Omental fat pad (tissue), 4 donors: ENCODE measurements around the gene CAMK2D. TPM values are rescaled to one million over a fixed set of nuclear protein-coding genes. Genes with fewer than 3 reads are reported as not detected.

ENCODE experiments used
- ATAC-seq: fragments of 150-250 bp; one replicate; pipeline ENCODE4 v1.9.1; 2016; ENCODE audit warnings: mild to moderate bottlenecking, moderate library complexity; ENCODE audit not compliant: low FRiP score
- DNase-seq: peaks from one replicate; pipeline ENCODE4 v3.0.0-alpha.2; 2019; ENCODE audit warnings: low spot score
- total RNA-seq, 4 donors: library from RNA; depleted of rRNA; stranded (reverse); fragments of >200 nt; gene quantifications; one replicate each; pipeline ENCODE4 v1.1.0, GENCODE V29; 2016
- TF ChIP-seq, protein P1 (sequence below), 3 donors: fragments of 450-650 bp; IDR thresholded peaks; one replicate each; pipeline ENCODE4 v1.5.1; 2016 to 2017; ENCODE audit warnings: antibody characterized with exemption in 3 of 3, mild to moderate bottlenecking in 3 of 3, moderate library complexity in 2 of 3

CAMK2D gene
- total RNA-seq, 4 donors from 2014 or later: 78.7 to 86.1 (median 83.2) TPM

DNA sequence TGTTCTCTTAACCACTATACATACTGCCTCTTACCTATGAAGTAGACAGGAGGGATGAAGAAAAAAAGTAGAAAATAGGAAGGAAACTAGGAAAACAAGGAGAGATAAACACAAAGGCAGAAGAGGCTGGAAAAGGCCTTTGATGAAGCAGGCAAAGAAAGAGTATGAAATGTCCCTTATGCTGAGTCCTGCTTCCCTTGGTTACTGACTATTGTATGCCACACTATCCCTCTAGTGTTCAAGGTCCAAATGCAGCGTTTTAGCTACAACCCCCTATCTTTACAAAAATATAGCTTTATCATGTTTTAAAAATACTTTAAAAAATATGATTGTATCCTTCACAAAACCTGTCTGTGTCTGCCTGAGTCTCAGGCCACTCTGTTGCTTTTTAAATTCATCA lies 233.1 kb downstream of the CAMK2D start:
- TF ChIP-seq, protein P1, sequence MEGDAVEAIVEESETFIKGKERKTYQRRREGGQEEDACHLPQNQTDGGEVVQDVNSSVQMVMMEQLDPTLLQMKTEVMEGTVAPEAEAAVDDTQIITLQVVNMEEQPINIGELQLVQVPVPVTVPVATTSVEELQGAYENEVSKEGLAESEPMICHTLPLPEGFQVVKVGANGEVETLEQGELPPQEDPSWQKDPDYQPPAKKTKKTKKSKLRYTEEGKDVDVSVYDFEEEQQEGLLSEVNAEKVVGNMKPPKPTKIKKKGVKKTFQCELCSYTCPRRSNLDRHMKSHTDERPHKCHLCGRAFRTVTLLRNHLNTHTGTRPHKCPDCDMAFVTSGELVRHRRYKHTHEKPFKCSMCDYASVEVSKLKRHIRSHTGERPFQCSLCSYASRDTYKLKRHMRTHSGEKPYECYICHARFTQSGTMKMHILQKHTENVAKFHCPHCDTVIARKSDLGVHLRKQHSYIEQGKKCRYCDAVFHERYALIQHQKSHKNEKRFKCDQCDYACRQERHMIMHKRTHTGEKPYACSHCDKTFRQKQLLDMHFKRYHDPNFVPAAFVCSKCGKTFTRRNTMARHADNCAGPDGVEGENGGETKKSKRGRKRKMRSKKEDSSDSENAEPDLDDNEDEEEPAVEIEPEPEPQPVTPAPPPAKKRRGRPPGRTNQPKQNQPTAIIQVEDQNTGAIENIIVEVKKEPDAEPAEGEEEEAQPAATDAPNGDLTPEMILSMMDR (IDR thresholded peaks at IDR 0.05): no peak
- ATAC-seq: no peak
- DNase-seq: no peak

DNA sequence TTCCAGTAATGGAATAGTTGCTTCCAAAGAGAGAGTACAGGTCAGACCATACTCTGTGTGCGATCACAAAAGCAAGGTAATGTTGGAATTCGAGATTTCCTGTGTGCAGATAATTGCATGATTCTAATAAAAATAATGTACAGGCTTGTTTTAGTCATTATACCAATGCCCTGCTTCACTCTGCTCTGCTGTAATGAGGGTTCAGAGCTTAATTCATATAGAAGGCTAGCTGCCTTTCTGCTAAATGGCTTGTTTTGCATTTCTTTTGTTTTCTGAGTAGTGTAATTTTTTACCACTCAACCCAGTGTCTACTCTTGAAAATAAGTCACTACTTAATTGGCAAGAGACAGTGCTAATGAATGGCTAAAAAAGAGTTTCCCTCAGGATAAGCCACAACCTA lies 236.0 kb downstream of the CAMK2D start:
- ATAC-seq (no peak), DNase-seq (no peak)
- TF ChIP-seq, protein P1 (IDR thresholded peaks at IDR 0.05): no peak

DNA sequence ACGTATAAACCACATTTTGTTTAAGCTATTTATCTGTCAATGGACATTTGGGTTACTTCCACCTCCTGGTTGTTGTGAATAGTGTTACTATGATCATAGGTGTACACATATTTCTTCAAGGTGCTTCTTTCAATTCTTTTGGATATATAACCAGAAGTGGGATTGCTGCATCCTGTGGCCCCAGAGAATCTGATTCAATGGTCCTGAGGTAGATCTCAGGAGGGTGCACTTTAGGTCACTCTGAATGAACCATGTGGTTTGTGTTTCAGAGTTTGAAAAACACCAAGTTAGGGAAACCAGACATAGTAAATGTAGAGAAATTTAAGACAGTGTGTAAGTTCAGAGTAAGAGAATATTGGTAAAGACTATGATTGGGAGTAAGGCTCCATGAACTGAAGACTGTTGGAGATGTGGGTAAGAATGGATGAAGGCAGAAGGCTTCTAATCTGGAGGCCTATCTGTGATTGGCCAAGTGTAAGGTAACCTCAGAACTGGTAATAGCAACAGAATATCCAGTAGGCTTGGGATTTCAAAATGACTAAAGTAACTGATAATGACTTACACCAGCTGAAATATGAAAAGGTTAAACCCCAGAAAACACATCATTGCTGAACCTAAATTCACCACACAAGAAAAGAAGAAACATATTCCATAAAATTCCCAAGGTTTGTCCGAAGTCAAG lies 236.9 kb downstream of the CAMK2D start:
- no peak for ATAC-seq
- TF ChIP-seq, protein P1 (IDR thresholded peaks at IDR 0.05): no peak

DNA sequence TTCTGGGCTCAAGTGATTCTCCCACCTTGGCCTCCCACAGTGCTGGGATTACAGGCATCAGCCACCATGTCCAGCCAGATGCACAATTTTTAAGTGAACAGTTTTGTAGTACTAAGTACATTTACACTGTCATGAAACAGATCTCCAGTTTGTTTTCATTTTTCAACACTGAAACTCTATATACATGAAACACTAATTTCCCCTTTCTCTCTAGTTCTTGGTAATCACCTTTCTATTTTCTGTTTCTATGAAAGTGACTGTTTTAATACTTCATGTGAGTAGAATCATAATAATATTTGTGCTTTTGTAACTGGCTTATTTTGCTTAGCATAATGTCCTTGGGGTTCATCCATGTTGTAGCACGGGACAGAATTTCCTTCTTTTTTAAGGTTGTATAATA lies 237.4 kb downstream of the CAMK2D start:
- no peak for DNase-seq
- no peak for ATAC-seq
- TF ChIP-seq, protein P1 (IDR thresholded peaks at IDR 0.05): no peak

More for the DNA sequence above, 236.9 kb downstream of the CAMK2D start:
- no peak for DNase-seq

DNA sequence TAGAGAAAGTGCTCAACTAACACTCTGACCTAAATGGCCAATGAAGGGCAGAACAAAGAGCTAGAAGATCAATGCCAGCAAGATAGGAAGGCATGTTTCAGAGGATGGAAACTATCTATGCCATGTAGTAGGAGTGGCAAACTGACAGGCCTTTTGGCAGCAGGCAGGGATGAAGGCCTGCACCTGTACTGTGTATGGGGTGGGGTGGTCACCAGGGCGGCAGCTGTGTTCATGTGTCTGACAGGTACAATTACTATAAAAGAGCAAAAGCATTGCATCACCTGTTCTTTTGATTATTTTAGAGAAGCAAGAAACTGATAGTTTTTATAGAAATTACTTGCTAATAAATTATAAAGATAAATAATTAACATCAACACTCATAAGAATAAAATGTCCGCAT lies 239.1 kb downstream of the CAMK2D start:
- ATAC-seq (no peak), DNase-seq (no peak)
- TF ChIP-seq, protein P1 (IDR thresholded peaks at IDR 0.05): no peak

DNA sequence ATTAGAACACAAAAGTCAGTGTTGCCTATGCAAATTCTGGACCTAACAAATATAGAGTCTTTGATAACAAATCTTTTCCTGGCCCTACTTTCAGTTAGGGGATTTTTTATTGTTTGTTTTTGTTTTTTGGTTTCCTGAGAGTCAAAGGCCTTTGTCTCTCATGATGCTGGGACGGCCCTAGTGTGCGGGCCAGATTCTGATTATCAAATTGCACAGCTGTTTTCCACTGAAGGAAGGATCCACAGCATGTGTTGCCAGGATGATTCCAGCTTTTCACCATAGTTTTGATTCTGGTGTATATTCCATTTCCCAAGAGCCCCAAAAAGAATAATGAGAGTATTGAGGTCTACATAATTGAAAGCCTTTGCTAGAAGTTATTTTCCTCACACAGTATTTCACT lies 248.2 kb downstream of the CAMK2D start:
- no peak for DNase-seq
- TF ChIP-seq, protein P1 (IDR thresholded peaks at IDR 0.05): no peak
- ATAC-seq: no peak

DNA sequence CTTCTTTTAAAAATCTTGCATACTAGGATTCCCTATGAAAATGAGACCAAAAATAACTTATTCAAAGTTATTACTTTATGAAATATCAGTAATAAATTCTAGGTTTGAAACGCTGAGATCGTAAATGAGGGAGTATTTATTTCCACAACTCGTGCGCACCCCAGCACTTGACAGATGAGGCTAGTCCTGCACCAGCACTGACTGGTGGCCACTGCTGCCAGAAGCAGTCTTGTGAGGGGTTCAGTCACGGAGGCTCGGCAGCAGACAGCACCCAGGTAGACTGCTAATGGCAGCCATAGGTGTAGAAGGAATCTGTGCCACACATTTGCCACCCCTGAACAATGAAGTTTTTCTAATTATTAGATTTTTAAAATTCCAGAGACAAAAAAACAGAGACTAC lies 248.7 kb downstream of the CAMK2D start:
- ATAC-seq: no peak
- DNase-seq: no peak
- TF ChIP-seq, protein P1 (IDR thresholded peaks at IDR 0.05): no peak
